Right renal pelvis (tissue), 4 donors: ENCODE results near the gene PARP8. TPM values are rescaled to one million over a fixed set of nuclear protein-coding genes. Genes with fewer than 3 reads are reported as not detected.

Experiments
- DNase-seq, 4 donors: peaks; one replicate each; pipeline ENCODE4 v3.0.0-alpha.2; 2013; ENCODE audit warnings: low read depth in 4 of 4, low spot score in 3 of 4, missing footprints in 1 of 4
- polyA plus RNA-seq, 4 donors: library from polyadenylated mRNA; unstranded; fragments of 120-200 nt; gene quantifications; one replicate each; pipeline ENCODE4 v1.2.1, GENCODE V29; 2013; ENCODE audit not compliant: insufficient read length in 4 of 4

The PARP8 gene
- polyA plus RNA-seq, 4 donors, result 13.1 to 19.8 (median 16.7) TPM

DNA sequence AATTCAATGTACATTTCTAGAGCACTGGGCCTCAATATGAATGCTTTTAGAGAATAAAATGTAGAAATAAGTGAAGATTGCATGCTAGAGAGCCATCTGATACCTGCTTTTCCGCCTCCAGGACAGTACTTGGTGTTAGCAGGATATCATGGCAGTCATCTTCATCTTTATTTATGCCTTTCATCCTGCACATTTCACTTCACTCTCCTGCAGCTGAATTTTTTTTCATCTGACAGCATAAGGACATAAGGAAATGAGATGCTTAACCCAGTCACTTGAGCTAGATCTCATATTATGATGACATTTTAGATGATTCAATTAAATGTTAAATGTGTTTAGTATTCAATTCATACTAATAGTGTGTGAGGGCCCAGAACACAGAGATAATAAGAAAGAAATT is 162.6 kb downstream of the PARP8 start:
- DNase-seq, result no peak

DNA sequence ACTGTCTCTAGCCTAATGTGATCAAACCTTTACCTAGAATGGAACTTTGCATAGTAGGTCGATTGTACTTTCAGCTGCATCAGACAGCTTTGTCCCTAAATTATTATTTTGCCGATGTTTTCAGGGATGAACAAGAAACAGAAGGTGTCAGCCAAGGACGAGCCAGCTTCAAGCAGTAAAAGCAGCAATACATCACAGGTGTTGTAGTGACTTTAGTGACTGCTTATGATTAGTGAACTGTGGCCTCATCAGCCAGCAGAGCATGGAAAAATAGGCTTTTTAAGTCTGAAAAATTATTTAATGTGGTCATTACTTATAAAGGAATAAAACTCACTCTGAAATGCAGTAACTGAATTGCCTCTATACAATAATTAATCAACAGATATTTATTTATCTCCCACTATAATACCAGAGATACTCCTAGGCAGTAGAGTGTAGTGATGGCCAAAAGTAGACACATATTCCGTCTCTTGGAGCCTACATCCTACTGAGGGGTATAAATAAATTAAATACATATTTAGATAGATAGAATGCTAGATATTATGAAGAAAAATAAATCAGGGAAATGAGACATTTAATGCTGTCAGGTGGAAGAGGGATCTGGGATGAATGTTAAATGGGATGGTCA is 166.3 kb downstream of the PARP8 start:
- DNase-seq, result no peak

GRCh38 chr5:50836356-50836755 is 169.9 kb downstream of the PARP8 start:
- DNase-seq, result no peak

- no peak for DNase-seq
Measured at GRCh38 chr5:50839472-50839871, 173.0 kb downstream of the PARP8 start.

DNA sequence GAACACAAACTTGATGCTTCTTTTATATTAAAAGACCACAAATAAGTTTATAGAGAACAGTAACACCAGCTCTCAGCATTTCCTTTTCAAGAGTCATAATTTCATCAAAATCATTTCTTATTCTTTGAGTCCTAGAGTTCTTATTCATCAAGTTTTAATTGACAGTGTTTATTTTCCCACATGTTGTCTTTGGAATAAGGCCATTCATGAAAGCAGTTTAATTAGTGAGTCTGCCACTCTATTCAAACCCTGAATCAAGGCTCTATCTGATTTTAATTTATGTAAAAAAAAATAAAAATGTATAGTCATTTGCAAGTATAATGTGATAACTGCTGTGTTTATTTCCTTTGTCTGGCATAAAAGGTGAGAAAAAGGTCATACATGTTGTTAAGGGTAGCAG is 176.7 kb downstream of the PARP8 start:
- no peak for DNase-seq

DNA sequence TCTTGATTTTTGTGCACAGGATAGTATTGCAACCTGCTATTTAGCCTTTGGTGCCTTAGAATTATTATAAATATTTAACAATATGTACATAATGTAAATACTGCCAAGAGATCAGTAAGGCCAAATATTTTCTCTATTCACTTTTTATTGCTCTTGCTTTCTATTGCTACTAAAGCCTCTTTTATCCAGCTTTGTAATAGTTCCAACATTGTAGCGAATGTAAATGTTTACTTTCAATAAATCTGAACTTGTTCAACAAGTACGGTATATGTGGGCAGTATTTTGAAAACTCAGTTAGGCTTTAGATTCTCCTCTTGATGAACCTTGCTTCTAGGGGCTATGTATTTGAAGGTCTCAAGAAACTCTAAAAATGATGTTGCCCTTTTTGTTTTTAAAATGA is 179.8 kb downstream of the PARP8 start:
- no peak for DNase-seq

DNA sequence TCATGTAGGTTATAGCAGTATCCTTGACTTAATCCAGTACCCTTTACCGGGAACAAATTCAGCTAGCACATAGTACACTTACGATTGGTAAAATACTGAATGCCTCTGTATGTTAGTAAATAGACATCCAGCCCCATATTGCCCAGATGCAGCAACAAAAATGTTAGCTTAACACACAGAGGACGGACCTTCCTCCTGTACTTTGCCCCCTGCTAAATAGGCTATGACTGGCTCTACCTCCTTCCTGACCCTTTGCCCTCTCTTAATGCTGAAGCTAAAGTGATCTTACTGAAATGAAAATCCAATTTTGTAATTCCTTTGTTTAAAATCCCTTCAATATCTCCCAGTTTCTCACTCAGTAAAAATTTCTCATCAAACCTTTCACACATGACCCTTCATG is 183.1 kb downstream of the PARP8 start:
- DNase-seq, result no peak

- DNase-seq, result no peak
Measured at GRCh38 chr5:50853151-50853550, 186.7 kb downstream of the PARP8 start.

GRCh38 chr5:50854082-50854481 is 187.6 kb downstream of the PARP8 start:
- DNase-seq, result no peak

DNA sequence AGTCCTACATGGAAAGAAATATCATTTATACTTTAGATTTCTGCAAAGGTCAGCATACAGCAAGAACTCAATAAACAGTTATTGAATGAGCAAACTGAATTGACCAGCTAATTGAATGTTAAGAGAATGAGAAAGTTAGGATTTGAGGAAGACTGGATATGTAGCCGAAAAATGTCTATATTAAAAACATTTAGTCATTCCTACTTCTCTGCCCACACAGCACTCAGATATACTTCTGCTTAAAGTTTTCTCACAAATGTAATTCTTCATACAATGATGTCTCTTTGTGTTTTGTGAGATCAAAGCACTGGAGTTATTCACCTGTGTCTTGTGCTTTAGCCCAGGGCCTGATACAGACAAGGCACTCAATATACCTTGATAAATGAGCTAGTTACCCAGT is 188.6 kb downstream of the PARP8 start:
- no peak for DNase-seq

- DNase-seq, result no peak
Measured at GRCh38 chr5:50856401-50857119, 190.1 kb downstream of the PARP8 start.

DNA sequence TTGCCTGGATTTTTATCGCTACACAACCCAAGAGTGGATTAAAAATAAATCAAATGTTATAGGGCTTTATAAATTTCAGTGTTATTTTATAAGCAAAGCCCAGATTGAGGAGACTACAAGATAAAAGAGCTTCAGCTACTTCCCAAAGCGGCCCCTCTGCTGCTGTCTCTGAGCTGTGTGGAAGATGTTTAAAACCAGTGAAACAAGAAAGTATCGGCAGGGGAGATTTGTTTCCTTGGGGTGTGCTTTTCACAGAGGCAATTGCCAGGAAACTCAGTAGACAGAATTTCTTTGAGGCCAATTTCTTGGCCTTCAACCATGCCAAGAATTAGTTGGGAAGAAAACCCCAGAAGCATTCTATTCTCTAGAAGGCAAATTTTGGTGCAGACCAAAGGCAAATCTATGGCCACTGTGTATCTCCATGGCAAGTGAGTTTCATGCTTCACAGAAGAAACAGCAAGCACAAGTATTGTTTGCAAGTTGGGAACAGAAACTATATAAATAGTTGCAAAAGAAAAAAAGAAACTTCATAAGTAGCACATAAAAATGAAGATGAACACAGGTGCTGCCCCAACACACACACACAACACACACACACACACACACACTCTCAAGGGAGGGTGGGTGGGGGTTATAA is 197.2 kb downstream of the PARP8 start:
- no peak for DNase-seq

DNA sequence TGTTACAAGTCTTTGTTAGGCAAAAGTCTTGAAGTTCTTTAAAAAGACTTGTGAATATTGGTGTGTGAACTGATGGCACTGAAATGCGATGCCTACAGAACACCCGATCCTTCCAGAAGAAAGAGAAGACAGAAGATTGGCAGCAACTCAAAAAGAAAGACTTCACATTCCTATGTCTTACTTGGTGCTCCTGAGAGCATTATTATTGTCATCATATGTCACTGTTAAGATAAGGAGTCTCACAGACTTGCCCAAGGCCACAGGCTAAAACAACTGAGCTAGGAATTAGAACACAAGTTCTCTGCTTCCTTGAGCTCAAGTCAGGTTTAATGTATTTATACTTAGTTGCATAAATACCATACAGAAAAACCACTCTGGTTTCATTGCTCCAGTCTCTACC is 198.0 kb downstream of the PARP8 start:
- no peak for DNase-seq

- no peak for DNase-seq
Measured at GRCh38 chr5:50866415-50866814, 200.0 kb downstream of the PARP8 start.

GRCh38 chr5:50867140-50867539 is 200.7 kb downstream of the PARP8 start:
- DNase-seq, result no peak

- no peak for DNase-seq
Measured at GRCh38 chr5:50873595-50874277, 207.3 kb downstream of the PARP8 start.

GRCh38 chr5:50874306-50875001 is 208.0 kb downstream of the PARP8 start:
- no peak for DNase-seq

- DNase-seq, result no peak
Measured at GRCh38 chr5:50875002-50875344, 208.5 kb downstream of the PARP8 start.

GRCh38 chr5:50878470-50878869 is 212.0 kb downstream of the PARP8 start:
- no peak for DNase-seq

- no peak for DNase-seq
Measured at GRCh38 chr5:50881407-50881806, 215.0 kb downstream of the PARP8 start.
